WTC11 (cell line): ENCODE measurements around the gene CPNE4.

ENCODE experiments used
- CREB1 ChIP-seq: sonication (generic); formaldehyde crosslinking; IDR thresholded peaks from 2 replicates; pipeline ENCODE4 v1.8.0; 2023; ENCODE audit warnings: mild to moderate bottlenecking, missing genetic modification reagents
- CTCF ChIP-seq: fragments of 200-600 bp; IDR thresholded peaks from 2 replicates; pipeline ENCODE4 v1.8.0; 2022; ENCODE audit warnings: antibody characterized with exemption
- JUN ChIP-seq: sonication (generic); formaldehyde crosslinking; IDR thresholded peaks from 2 replicates; pipeline ENCODE4 v1.8.0; 2023; ENCODE audit warnings: mild to moderate bottlenecking, missing genetic modification reagents
- SP1 ChIP-seq: sonication (generic); formaldehyde crosslinking; conservative IDR thresholded peaks from 2 replicates; pipeline ENCODE4 v1.8.1; 2022; ENCODE audit warnings: missing genetic modification reagents
- TF ChIP-seq, protein P1 (sequence below): sonication (generic); formaldehyde crosslinking; IDR thresholded peaks from 2 replicates; pipeline ENCODE4 v1.8.1; 2022; ENCODE audit warnings: missing genetic modification reagents, borderline replicate concordance

- TF ChIP-seq CTCF (no peak), SP1 (CRISPR knock-in tag) (no peak), CREB1 (no peak), JUN (CRISPR knock-in tag) (no peak)
- TF ChIP-seq, protein P1, sequence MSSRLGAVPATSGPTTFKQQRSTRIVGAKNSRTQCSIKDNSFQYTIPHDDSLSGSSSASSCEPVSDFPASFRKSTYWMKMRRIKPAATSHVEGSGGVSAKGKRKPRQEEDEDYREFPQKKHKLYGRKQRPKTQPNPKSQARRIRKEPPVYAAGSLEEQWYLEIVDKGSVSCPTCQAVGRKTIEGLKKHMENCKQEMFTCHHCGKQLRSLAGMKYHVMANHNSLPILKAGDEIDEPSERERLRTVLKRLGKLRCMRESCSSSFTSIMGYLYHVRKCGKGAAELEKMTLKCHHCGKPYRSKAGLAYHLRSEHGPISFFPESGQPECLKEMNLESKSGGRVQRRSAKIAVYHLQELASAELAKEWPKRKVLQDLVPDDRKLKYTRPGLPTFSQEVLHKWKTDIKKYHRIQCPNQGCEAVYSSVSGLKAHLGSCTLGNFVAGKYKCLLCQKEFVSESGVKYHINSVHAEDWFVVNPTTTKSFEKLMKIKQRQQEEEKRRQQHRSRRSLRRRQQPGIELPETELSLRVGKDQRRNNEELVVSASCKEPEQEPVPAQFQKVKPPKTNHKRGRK: no peak
Observed at GRCh38 chr3:131786386-131786785, 248.4 kb downstream of the CPNE4 start.
